ENCODE measurements around the gene ESX1.

The ESX1 gene

GRCh38 chrX:104254442-104255115 is at the start of gene ESX1:
Gene ESX1, minus strand, starts transcription at chrX:104254933. Its CDS starts 84 bp downstream, at chrX:104254849.
- H3K36me3 ChIP-seq (ENCODE audit: control insufficient read depth in 5 of 5, insufficient read depth in 5 of 5, low read length in 5 of 5) = no peaks in the 10 kb centered on the region
- H3K4me1 ChIP-seq (ENCODE audit: control insufficient read depth in 5 of 5, insufficient read depth in 5 of 5, low read length in 5 of 5) = peaks cover 0 to 23% (median 15%) of the 10 kb centered on the region in 5 donors
- no peak within 1 kb of the TSS for H3K27ac ChIP-seq (ENCODE audit: low read depth, low read length)
- H3K9ac ChIP-seq (ENCODE audit: low read length in 5 of 5) = no peak within 1 kb of the TSS
- peaks cover 0 to 8% (median 2%) of the 10 kb centered on the region in 5 donors for H3K9me3 ChIP-seq (ENCODE audit: control insufficient read depth in 5 of 5, low read length in 5 of 5)
- H3K4me3 ChIP-seq (ENCODE audit: low read depth in 1 of 5, low read length in 5 of 5) = peak within 1 kb of the TSS; percentile 45 to 51 (median 48)
- H3K27me3 ChIP-seq (ENCODE audit: control insufficient read depth in 5 of 5, insufficient read depth in 4 of 5, low read length in 5 of 5) = peaks cover 10 to 53% (median 31%) of the 10 kb centered on the region in 5 donors

- Histone ChIP-seq H3K4me1 (ENCODE audit: control insufficient read depth in 5 of 5, insufficient read depth in 5 of 5, low read length in 5 of 5) (peaks cover 0 to 6% (median 0%) of the 10 kb centered on the region in 5 donors), H3K9ac (ENCODE audit: low read length in 5 of 5) (no peak overlapping the region), H3K4me3 (ENCODE audit: low read depth in 1 of 5, low read length in 5 of 5) (no peak overlapping the region), H3K9me3 (ENCODE audit: control insufficient read depth in 5 of 5, low read length in 5 of 5) (peaks cover 0 to 6% (median 2%) of the 10 kb centered on the region in 5 donors), H3K27me3 (ENCODE audit: control insufficient read depth in 5 of 5, insufficient read depth in 4 of 5, low read length in 5 of 5) (peaks cover 0 to 19% (median 5%) of the 10 kb centered on the region in 5 donors), H3K27ac (ENCODE audit: low read depth, low read length) (no peak overlapping the region), H3K36me3 (ENCODE audit: control insufficient read depth in 5 of 5, insufficient read depth in 5 of 5, low read length in 5 of 5) (no peaks in the 10 kb centered on the region)
Observed at GRCh38 chrX:104295636-104296035, 40.9 kb upstream of the ESX1 start.

- Histone ChIP-seq H3K4me3 (ENCODE audit: low read depth in 1 of 5, low read length in 5 of 5) (no peak overlapping the region), H3K4me1 (ENCODE audit: control insufficient read depth in 5 of 5, insufficient read depth in 5 of 5, low read length in 5 of 5) (peaks cover 0 to 10% (median 0%) of the 10 kb centered on the region in 5 donors), H3K9me3 (ENCODE audit: control insufficient read depth in 5 of 5, low read length in 5 of 5) (no peaks in the 10 kb centered on the region), H3K36me3 (ENCODE audit: control insufficient read depth in 5 of 5, insufficient read depth in 5 of 5, low read length in 5 of 5) (no peaks in the 10 kb centered on the region), H3K9ac (ENCODE audit: low read length in 5 of 5) (no peak overlapping the region), H3K27me3 (ENCODE audit: control insufficient read depth in 5 of 5, insufficient read depth in 4 of 5, low read length in 5 of 5) (peaks cover 10 to 28% (median 14%) of the 10 kb centered on the region in 5 donors), H3K27ac (ENCODE audit: low read depth, low read length) (no peak overlapping the region)
Observed at GRCh38 chrX:104288961-104289360, 34.2 kb upstream of the ESX1 start.

- H3K9me3 ChIP-seq (ENCODE audit: control insufficient read depth in 5 of 5, low read length in 5 of 5) = no peaks in the 10 kb centered on the region
- peaks cover 0 to 6% (median 0%) of the 10 kb centered on the region in 5 donors for H3K4me1 ChIP-seq (ENCODE audit: control insufficient read depth in 5 of 5, insufficient read depth in 5 of 5, low read length in 5 of 5)
- H3K9ac ChIP-seq (ENCODE audit: low read length in 5 of 5) = no peak overlapping the region
- H3K4me3 ChIP-seq (ENCODE audit: low read depth in 1 of 5, low read length in 5 of 5) = no peak overlapping the region
- H3K27ac ChIP-seq (ENCODE audit: low read depth, low read length) = no peak overlapping the region
- peaks cover 10 to 30% (median 17%) of the 10 kb centered on the region in 5 donors for H3K27me3 ChIP-seq (ENCODE audit: control insufficient read depth in 5 of 5, insufficient read depth in 4 of 5, low read length in 5 of 5)
- no peaks in the 10 kb centered on the region for H3K36me3 ChIP-seq (ENCODE audit: control insufficient read depth in 5 of 5, insufficient read depth in 5 of 5, low read length in 5 of 5)
Observed at GRCh38 chrX:104288269-104288668, 33.5 kb upstream of the ESX1 start.

- Histone ChIP-seq H3K4me1 (ENCODE audit: control insufficient read depth in 5 of 5, insufficient read depth in 5 of 5, low read length in 5 of 5) (peaks cover 0 to 8% (median 0%) of the 10 kb centered on the region in 5 donors), H3K9me3 (ENCODE audit: control insufficient read depth in 5 of 5, low read length in 5 of 5) (no peaks in the 10 kb centered on the region), H3K9ac (ENCODE audit: low read length in 5 of 5) (no peak overlapping the region), H3K27me3 (ENCODE audit: control insufficient read depth in 5 of 5, insufficient read depth in 4 of 5, low read length in 5 of 5) (peaks cover 6 to 33% (median 18%) of the 10 kb centered on the region in 5 donors), H3K4me3 (ENCODE audit: low read depth in 1 of 5, low read length in 5 of 5) (no peak overlapping the region), H3K36me3 (ENCODE audit: control insufficient read depth in 5 of 5, insufficient read depth in 5 of 5, low read length in 5 of 5) (no peaks in the 10 kb centered on the region), H3K27ac (ENCODE audit: low read depth, low read length) (no peak overlapping the region)
Observed at GRCh38 chrX:104285201-104285600, 30.5 kb upstream of the ESX1 start.

- Histone ChIP-seq H3K9me3 (ENCODE audit: control insufficient read depth in 5 of 5, low read length in 5 of 5) (no peaks in the 10 kb centered on the region), H3K27me3 (ENCODE audit: control insufficient read depth in 5 of 5, insufficient read depth in 4 of 5, low read length in 5 of 5) (peaks cover 3 to 30% (median 14%) of the 10 kb centered on the region in 5 donors), H3K9ac (ENCODE audit: low read length in 5 of 5) (no peak overlapping the region), H3K4me1 (ENCODE audit: control insufficient read depth in 5 of 5, insufficient read depth in 5 of 5, low read length in 5 of 5) (peaks cover 0 to 4% (median 0%) of the 10 kb centered on the region in 5 donors), H3K4me3 (ENCODE audit: low read depth in 1 of 5, low read length in 5 of 5) (no peak overlapping the region), H3K36me3 (ENCODE audit: control insufficient read depth in 5 of 5, insufficient read depth in 5 of 5, low read length in 5 of 5) (no peaks in the 10 kb centered on the region), H3K27ac (ENCODE audit: low read depth, low read length) (no peak overlapping the region)
Observed at GRCh38 chrX:104284507-104284906, 29.8 kb upstream of the ESX1 start.

- Histone ChIP-seq H3K27ac (ENCODE audit: low read depth, low read length) (no peak overlapping the region), H3K4me1 (ENCODE audit: control insufficient read depth in 5 of 5, insufficient read depth in 5 of 5, low read length in 5 of 5) (peaks cover 0 to 3% (median 0%) of the 10 kb centered on the region in 5 donors), H3K4me3 (ENCODE audit: low read depth in 1 of 5, low read length in 5 of 5) (no peak overlapping the region), H3K9ac (ENCODE audit: low read length in 5 of 5) (no peak overlapping the region), H3K36me3 (ENCODE audit: control insufficient read depth in 5 of 5, insufficient read depth in 5 of 5, low read length in 5 of 5) (no peaks in the 10 kb centered on the region), H3K9me3 (ENCODE audit: control insufficient read depth in 5 of 5, low read length in 5 of 5) (peaks cover 0 to 6% (median 3%) of the 10 kb centered on the region in 5 donors), H3K27me3 (ENCODE audit: control insufficient read depth in 5 of 5, insufficient read depth in 4 of 5, low read length in 5 of 5) (peaks cover 7 to 26% (median 17%) of the 10 kb centered on the region in 5 donors)
Observed at GRCh38 chrX:104282166-104282725, 27.5 kb upstream of the ESX1 start.

- H3K36me3 ChIP-seq (ENCODE audit: control insufficient read depth in 5 of 5, insufficient read depth in 5 of 5, low read length in 5 of 5) = no peaks in the 10 kb centered on the region
- no peak overlapping the region for H3K4me3 ChIP-seq (ENCODE audit: low read depth in 1 of 5, low read length in 5 of 5)
- peaks cover 0 to 3% (median 0%) of the 10 kb centered on the region in 5 donors for H3K4me1 ChIP-seq (ENCODE audit: control insufficient read depth in 5 of 5, insufficient read depth in 5 of 5, low read length in 5 of 5)
- H3K9me3 ChIP-seq (ENCODE audit: control insufficient read depth in 5 of 5, low read length in 5 of 5) = peaks cover 0 to 7% (median 3%) of the 10 kb centered on the region in 5 donors
- H3K27ac ChIP-seq (ENCODE audit: low read depth, low read length) = no peak overlapping the region
- H3K27me3 ChIP-seq (ENCODE audit: control insufficient read depth in 5 of 5, insufficient read depth in 4 of 5, low read length in 5 of 5) = peaks cover 6 to 29% (median 16%) of the 10 kb centered on the region in 5 donors
- H3K9ac ChIP-seq (ENCODE audit: low read length in 5 of 5) = no peak overlapping the region
Observed at GRCh38 chrX:104281564-104281963, 26.8 kb upstream of the ESX1 start.

GRCh38 chrX:104280609-104281008 is 25.9 kb upstream of the ESX1 start:
- H3K4me3 ChIP-seq (ENCODE audit: low read depth in 1 of 5, low read length in 5 of 5) = no peak overlapping the region
- H3K36me3 ChIP-seq (ENCODE audit: control insufficient read depth in 5 of 5, insufficient read depth in 5 of 5, low read length in 5 of 5) = no peaks in the 10 kb centered on the region
- H3K9me3 ChIP-seq (ENCODE audit: control insufficient read depth in 5 of 5, low read length in 5 of 5) = peaks cover 0 to 7% (median 3%) of the 10 kb centered on the region in 5 donors
- peaks cover 2 to 29% (median 13%) of the 10 kb centered on the region in 5 donors for H3K27me3 ChIP-seq (ENCODE audit: control insufficient read depth in 5 of 5, insufficient read depth in 4 of 5, low read length in 5 of 5)
- H3K27ac ChIP-seq (ENCODE audit: low read depth, low read length) = no peak overlapping the region
- H3K4me1 ChIP-seq (ENCODE audit: control insufficient read depth in 5 of 5, insufficient read depth in 5 of 5, low read length in 5 of 5) = peaks cover 0 to 3% (median 0%) of the 10 kb centered on the region in 5 donors
- H3K9ac ChIP-seq (ENCODE audit: low read length in 5 of 5) = no peak overlapping the region

GRCh38 chrX:104270916-104271512 is 16.3 kb upstream of the ESX1 start:
- H3K9me3 ChIP-seq (ENCODE audit: control insufficient read depth in 5 of 5, low read length in 5 of 5) = no peaks in the 10 kb centered on the region
- H3K36me3 ChIP-seq (ENCODE audit: control insufficient read depth in 5 of 5, insufficient read depth in 5 of 5, low read length in 5 of 5) = no peaks in the 10 kb centered on the region
- H3K4me3 ChIP-seq (ENCODE audit: low read depth in 1 of 5, low read length in 5 of 5) = peak overlapping the region in 3 of 5 donors; percentile 19 to 46 (median 38)
- peaks cover 3 to 31% (median 5%) of the 10 kb centered on the region in 5 donors for H3K27me3 ChIP-seq (ENCODE audit: control insufficient read depth in 5 of 5, insufficient read depth in 4 of 5, low read length in 5 of 5)
- no peak overlapping the region for H3K9ac ChIP-seq (ENCODE audit: low read length in 5 of 5)
- peaks cover 0 to 4% (median 0%) of the 10 kb centered on the region in 5 donors for H3K4me1 ChIP-seq (ENCODE audit: control insufficient read depth in 5 of 5, insufficient read depth in 5 of 5, low read length in 5 of 5)
- H3K27ac ChIP-seq (ENCODE audit: low read depth, low read length) = no peak overlapping the region
